ENCODE measurements around the gene NCKAP5. TPM values are rescaled to one million over a fixed set of nuclear protein-coding genes. Genes with fewer than 3 reads are reported as not detected.

The NCKAP5 gene
- total RNA-seq, 6 donors from 2014 or later = 22.1 to 51.1 (median 41.4) TPM

DNA sequence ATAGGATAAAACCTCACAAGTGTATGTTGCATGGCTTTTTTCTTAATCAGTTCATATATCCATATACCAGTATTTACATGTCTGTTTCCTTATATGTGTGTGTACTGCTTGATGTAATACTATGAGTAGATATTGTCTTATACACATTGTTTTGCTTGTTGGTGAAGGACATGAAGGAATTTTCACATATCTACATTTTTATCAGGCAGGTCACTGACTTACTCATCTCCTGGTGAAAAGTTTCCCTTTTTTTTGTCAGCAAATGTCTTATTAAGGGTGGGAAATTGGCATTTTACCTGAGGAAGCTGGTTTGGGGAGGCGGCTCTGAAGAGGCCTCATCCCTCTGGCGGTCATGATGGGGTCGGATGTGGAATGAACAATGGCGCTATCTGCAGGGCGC, 836.8 kb downstream of the NCKAP5 start:
- Histone ChIP-seq H3K27me3 (no peaks in the 10 kb centered on the region), H3K9me3 (no peaks in the 10 kb centered on the region), H3K4me1 (no peaks in the 10 kb centered on the region), H3K4me3 (no peak overlapping the region), H3K27ac (no peak overlapping the region), H3K36me3 (peaks cover 0 to 5% (median 2%) of the 10 kb centered on the region in 4 donors)
- no peak for ATAC-seq (ENCODE audit: low FRiP score in 2 of 2)
- WGBS, 2 donors = 93 to 94% methylated on average over 5 of the region's 5 CpGs
- TF ChIP-seq EP300 (IDR thresholded peaks at IDR 0.05) (no peak), POLR2A (IDR thresholded peaks at IDR 0.05) (no peak), POLR2AphosphoS5 (IDR thresholded peaks at IDR 0.05) (no peak)
- TF ChIP-seq, protein P1, sequence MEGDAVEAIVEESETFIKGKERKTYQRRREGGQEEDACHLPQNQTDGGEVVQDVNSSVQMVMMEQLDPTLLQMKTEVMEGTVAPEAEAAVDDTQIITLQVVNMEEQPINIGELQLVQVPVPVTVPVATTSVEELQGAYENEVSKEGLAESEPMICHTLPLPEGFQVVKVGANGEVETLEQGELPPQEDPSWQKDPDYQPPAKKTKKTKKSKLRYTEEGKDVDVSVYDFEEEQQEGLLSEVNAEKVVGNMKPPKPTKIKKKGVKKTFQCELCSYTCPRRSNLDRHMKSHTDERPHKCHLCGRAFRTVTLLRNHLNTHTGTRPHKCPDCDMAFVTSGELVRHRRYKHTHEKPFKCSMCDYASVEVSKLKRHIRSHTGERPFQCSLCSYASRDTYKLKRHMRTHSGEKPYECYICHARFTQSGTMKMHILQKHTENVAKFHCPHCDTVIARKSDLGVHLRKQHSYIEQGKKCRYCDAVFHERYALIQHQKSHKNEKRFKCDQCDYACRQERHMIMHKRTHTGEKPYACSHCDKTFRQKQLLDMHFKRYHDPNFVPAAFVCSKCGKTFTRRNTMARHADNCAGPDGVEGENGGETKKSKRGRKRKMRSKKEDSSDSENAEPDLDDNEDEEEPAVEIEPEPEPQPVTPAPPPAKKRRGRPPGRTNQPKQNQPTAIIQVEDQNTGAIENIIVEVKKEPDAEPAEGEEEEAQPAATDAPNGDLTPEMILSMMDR (IDR thresholded peaks at IDR 0.05) = no peak
- DNase-seq = no peak

DNA sequence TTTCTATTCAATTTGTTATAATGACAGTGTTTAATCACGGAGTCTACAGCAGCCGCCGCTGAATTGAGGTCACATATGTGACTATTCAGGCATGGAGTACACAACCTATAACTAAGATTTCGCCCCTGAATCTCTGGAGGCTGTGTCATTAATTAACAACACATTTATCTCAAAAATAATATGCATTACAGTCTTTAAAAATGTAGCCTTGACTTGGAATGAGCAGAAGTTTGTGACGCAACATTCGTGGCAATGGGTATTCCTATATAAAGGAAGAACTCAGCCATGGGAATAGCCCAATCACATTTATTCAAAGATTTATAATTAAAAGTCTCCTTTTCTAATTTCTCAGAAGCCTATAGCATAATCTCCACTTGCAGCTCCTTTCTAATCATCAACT, 837.7 kb downstream of the NCKAP5 start:
- Histone ChIP-seq H3K27ac (no peak overlapping the region), H3K36me3 (peaks cover 0 to 5% (median 2%) of the 10 kb centered on the region in 4 donors), H3K4me3 (no peak overlapping the region), H3K27me3 (no peaks in the 10 kb centered on the region), H3K9me3 (no peaks in the 10 kb centered on the region), H3K4me1 (no peaks in the 10 kb centered on the region)
- DNase-seq (no peak), ATAC-seq (ENCODE audit: low FRiP score in 2 of 2) (no peak)
- TF ChIP-seq, protein P1 (IDR thresholded peaks at IDR 0.05) = no peak
- TF ChIP-seq EP300 (IDR thresholded peaks at IDR 0.05) (no peak), POLR2A (IDR thresholded peaks at IDR 0.05) (no peak), POLR2AphosphoS5 (IDR thresholded peaks at IDR 0.05) (no peak)
- 89 to 93% methylated on average over 6 of the region's 6 CpGs for WGBS, 2 donors

DNA sequence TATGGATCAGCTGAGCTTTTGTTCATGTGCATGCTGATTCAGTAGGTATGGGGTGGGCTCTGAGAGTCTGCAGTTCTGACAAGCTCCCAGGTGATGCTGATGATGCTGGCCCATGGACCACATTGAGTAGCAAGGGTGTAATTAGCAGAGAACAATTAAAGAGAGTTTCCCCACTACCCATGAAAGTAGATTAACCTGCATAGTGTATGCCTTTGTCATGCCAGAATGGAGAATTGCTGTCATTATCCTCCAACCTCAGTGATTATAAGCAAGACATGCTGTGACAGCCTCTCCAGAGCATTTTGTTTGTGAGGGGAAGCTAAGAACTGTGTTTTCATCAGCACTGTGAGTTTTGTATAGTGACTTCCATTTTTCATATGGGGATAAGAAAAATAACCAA, 838.7 kb downstream of the NCKAP5 start:
- Histone ChIP-seq H3K27me3 (no peaks in the 10 kb centered on the region), H3K4me1 (no peaks in the 10 kb centered on the region), H3K4me3 (no peak overlapping the region), H3K9me3 (no peaks in the 10 kb centered on the region), H3K27ac (no peak overlapping the region), H3K36me3 (peaks cover 0 to 5% (median 2%) of the 10 kb centered on the region in 4 donors)
- no peak for DNase-seq
- TF ChIP-seq, protein P1 (IDR thresholded peaks at IDR 0.05) = no peak
- TF ChIP-seq POLR2AphosphoS5 (IDR thresholded peaks at IDR 0.05) (no peak), EP300 (IDR thresholded peaks at IDR 0.05) (no peak), POLR2A (IDR thresholded peaks at IDR 0.05) (no peak)
- ATAC-seq (ENCODE audit: low FRiP score in 2 of 2) = no peak

DNA sequence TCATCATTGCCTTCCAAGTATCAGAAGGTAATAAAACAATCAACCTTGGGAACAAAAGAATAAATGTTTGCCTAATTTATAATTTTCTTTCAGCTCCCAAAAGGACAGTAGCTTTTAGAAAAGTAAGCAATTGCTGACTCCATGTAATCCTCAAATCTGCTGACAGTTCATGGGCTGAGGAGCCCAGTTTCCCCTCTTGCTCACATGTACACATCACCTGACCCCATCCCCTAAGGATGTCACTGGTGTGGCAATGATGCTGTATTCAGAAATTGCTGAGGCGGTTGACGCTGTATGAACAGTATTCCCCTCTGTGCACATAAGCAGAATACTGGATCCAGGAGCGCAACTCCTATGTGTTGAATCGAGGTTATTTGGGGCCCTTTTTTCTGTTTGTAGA, 842.1 kb downstream of the NCKAP5 start:
- no peak for ATAC-seq (ENCODE audit: low FRiP score in 2 of 2)
- WGBS, 2 donors = 94 to 95% methylated on average over 4 of the region's 4 CpGs
- Histone ChIP-seq H3K36me3 (peaks cover 0 to 5% (median 0%) of the 10 kb centered on the region in 4 donors), H3K4me1 (no peaks in the 10 kb centered on the region), H3K9me3 (no peaks in the 10 kb centered on the region), H3K27ac (no peak overlapping the region), H3K4me3 (no peak overlapping the region), H3K27me3 (no peaks in the 10 kb centered on the region)
- TF ChIP-seq, protein P1 (IDR thresholded peaks at IDR 0.05) = no peak
- TF ChIP-seq EP300 (IDR thresholded peaks at IDR 0.05) = no peak
- TF ChIP-seq POLR2A (IDR thresholded peaks at IDR 0.05) = no peak
- no peak for TF ChIP-seq POLR2AphosphoS5 (IDR thresholded peaks at IDR 0.05)
- no peak for DNase-seq

DNA sequence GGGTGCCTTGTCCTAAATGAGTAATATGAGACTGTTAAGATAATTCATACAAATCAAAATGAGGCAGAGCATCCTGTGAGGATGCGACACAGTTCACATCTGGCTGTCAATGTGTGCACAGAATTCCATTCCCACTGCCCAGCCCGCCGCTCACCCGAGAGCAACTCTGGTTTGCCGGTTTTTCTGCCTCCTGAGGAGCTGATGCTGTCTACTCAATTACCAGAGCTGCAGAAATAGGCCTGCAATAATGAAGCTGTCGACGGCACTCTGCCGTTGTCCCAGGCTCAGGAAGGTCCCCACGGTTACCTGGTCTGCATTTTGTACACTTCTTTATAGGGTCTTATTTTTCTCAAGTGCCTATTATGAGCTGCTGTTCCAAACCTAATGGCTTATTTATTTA, 842.5 kb downstream of the NCKAP5 start:
- no peaks in the 10 kb centered on the region for H3K27me3 ChIP-seq
- DNase-seq (no peak), ATAC-seq (ENCODE audit: low FRiP score in 2 of 2) (no peak)
- peaks cover 0 to 5% (median 0%) of the 10 kb centered on the region in 4 donors for H3K36me3 ChIP-seq
- no peak overlapping the region for H3K4me3 ChIP-seq
- H3K27ac ChIP-seq = no peak overlapping the region
- 86 to 90% methylated on average over 9 of the region's 9 CpGs for WGBS, 2 donors
- no peaks in the 10 kb centered on the region for H3K4me1 ChIP-seq
- no peaks in the 10 kb centered on the region for H3K9me3 ChIP-seq
- TF ChIP-seq POLR2AphosphoS5 (IDR thresholded peaks at IDR 0.05) (no peak), EP300 (IDR thresholded peaks at IDR 0.05) (no peak), POLR2A (IDR thresholded peaks at IDR 0.05) (no peak)
- TF ChIP-seq, protein P1 (IDR thresholded peaks at IDR 0.05) = no peak

All from upper lobe of left lung (tissue), 6 donors.